Astrocyte (in vitro differentiated cells and primary cell): ENCODE results near the gene FAT4.

Experiments
- CTCF ChIP-seq: IDR thresholded peaks from 2 replicates; pipeline ENCODE4 v1.5.1; 2011; ENCODE audit warnings: low read depth, mild to moderate bottlenecking, inconsistent platforms, low read length, moderate library complexity; ENCODE audit not compliant: insufficient read depth
- EZH2 ChIP-seq: IDR thresholded peaks from 2 replicates; pipeline ENCODE4 v1.6.1; 2012; ENCODE audit warnings: mild to moderate bottlenecking, low read length, inconsistent platforms; ENCODE audit not compliant: insufficient read depth

- TF ChIP-seq EZH2 (no peak), CTCF (no peak)
These were observed 37.9 kb upstream of the FAT4 start for GRCh38 chr4:125276811-125277210.
